WTC11 (cell line): Measurements from ENCODE around the gene MXD3.

Source experiments
- ATF1 ChIP-seq: sonication (generic); formaldehyde crosslinking; IDR thresholded peaks from 2 replicates; pipeline ENCODE4 v1.8.1; 2023; ENCODE audit warnings: mild to moderate bottlenecking, moderate library complexity, missing genetic modification reagents
- FOXJ3 ChIP-seq: sonication (generic); formaldehyde crosslinking; IDR thresholded peaks from 2 replicates; pipeline ENCODE4 v1.9.0; 2021; ENCODE audit warnings: missing genetic modification reagents, mild to moderate bottlenecking, borderline replicate concordance
- NFE2L1 ChIP-seq: sonication (generic); formaldehyde crosslinking; IDR thresholded peaks from 2 replicates; pipeline ENCODE4 v1.8.1; 2023; ENCODE audit warnings: missing genetic modification reagents
- NFYB ChIP-seq: sonication (generic); formaldehyde crosslinking; conservative IDR thresholded peaks from 2 replicates; pipeline ENCODE4 v1.8.0; 2022; ENCODE audit warnings: low read depth, missing genetic modification reagents
- TEAD4 ChIP-seq: sonication (generic); formaldehyde crosslinking; IDR thresholded peaks from 2 replicates; pipeline ENCODE4 v1.8.0; 2022; ENCODE audit warnings: mild to moderate bottlenecking, missing genetic modification reagents
- ZNF121 ChIP-seq: sonication (generic); formaldehyde crosslinking; IDR thresholded peaks from 2 replicates; pipeline ENCODE4 v1.8.0; 2023; ENCODE audit warnings: missing genetic modification reagents
- TF ChIP-seq, protein P1 (sequence below): sonication (generic); formaldehyde crosslinking; IDR thresholded peaks from 2 replicates; pipeline ENCODE4 v1.8.0; 2022; ENCODE audit warnings: mild to moderate bottlenecking, missing genetic modification reagents
- TF ChIP-seq, protein P2 (sequence below): sonication (generic); formaldehyde crosslinking; conservative IDR thresholded peaks from 2 replicates; pipeline ENCODE4 v1.8.1; 2023; ENCODE audit warnings: mild to moderate bottlenecking, low read depth, missing genetic modification reagents, moderate library complexity
- TF ChIP-seq, protein P3 (sequence below): sonication (generic); formaldehyde crosslinking; IDR thresholded peaks from 2 replicates; pipeline ENCODE4 v1.8.0; 2023; ENCODE audit warnings: missing genetic modification reagents, mild to moderate bottlenecking, borderline replicate concordance
- TF ChIP-seq, protein P4 (sequence below): fragments of 200-600 bp; IDR thresholded peaks from 2 replicates; pipeline ENCODE4 v1.8.0; 2022; ENCODE audit warnings: antibody characterized with exemption

DNA sequence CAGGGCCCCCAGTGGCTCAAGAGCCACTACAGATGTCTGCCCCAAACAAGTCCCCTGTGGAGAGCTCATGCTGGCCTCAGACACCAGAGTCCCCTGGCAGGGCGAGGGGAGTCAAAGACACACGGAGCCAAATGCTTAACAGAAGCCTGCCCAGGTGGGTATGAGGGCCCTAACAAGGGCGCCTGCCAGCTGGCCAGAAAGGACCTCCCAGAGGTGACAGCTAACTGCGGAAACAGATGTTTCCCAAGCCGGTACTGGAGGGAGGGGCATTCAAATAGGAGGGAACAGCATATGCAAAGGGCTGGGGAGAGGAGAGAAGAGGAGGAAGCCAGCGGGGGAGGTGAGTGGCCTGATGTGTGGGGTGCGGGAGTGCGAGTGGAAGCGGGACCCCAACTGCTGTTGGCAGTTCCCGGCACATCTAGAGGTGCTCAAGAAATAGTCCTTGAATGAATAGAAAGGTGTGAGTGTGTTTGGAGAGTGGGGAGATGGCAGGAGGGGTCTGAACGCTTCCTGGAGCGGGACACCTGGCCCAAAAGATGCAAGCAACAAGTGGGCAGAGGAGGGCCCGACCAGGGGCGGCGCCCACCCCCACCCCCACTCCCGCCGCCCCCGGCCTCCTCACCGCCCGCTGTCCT is 824 bp downstream of the MXD3 start:
- TF ChIP-seq TEAD4 (CRISPR knock-in tag) (no peak), FOXJ3 (CRISPR knock-in tag) (no peak), ZNF121 (no peak), NFE2L1 (CRISPR knock-in tag) (no peak), ATF1 (CRISPR knock-in tag) (no peak), NFYB (CRISPR knock-in tag) (no peak)
- TF ChIP-seq, protein P1, sequence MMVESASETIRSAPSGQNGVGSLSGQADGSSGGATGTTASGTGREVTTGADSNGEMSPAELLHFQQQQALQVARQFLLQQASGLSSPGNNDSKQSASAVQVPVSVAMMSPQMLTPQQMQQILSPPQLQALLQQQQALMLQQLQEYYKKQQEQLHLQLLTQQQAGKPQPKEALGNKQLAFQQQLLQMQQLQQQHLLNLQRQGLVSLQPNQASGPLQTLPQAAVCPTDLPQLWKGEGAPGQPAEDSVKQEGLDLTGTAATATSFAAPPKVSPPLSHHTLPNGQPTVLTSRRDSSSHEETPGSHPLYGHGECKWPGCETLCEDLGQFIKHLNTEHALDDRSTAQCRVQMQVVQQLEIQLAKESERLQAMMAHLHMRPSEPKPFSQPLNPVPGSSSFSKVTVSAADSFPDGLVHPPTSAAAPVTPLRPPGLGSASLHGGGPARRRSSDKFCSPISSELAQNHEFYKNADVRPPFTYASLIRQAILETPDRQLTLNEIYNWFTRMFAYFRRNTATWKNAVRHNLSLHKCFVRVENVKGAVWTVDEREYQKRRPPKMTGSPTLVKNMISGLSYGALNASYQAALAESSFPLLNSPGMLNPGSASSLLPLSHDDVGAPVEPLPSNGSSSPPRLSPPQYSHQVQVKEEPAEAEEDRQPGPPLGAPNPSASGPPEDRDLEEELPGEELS (CRISPR knock-in tag), result no peak
- TF ChIP-seq, protein P2, sequence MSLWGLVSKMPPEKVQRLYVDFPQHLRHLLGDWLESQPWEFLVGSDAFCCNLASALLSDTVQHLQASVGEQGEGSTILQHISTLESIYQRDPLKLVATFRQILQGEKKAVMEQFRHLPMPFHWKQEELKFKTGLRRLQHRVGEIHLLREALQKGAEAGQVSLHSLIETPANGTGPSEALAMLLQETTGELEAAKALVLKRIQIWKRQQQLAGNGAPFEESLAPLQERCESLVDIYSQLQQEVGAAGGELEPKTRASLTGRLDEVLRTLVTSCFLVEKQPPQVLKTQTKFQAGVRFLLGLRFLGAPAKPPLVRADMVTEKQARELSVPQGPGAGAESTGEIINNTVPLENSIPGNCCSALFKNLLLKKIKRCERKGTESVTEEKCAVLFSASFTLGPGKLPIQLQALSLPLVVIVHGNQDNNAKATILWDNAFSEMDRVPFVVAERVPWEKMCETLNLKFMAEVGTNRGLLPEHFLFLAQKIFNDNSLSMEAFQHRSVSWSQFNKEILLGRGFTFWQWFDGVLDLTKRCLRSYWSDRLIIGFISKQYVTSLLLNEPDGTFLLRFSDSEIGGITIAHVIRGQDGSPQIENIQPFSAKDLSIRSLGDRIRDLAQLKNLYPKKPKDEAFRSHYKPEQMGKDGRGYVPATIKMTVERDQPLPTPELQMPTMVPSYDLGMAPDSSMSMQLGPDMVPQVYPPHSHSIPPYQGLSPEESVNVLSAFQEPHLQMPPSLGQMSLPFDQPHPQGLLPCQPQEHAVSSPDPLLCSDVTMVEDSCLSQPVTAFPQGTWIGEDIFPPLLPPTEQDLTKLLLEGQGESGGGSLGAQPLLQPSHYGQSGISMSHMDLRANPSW (CRISPR knock-in tag), result no peak
- TF ChIP-seq, protein P3, sequence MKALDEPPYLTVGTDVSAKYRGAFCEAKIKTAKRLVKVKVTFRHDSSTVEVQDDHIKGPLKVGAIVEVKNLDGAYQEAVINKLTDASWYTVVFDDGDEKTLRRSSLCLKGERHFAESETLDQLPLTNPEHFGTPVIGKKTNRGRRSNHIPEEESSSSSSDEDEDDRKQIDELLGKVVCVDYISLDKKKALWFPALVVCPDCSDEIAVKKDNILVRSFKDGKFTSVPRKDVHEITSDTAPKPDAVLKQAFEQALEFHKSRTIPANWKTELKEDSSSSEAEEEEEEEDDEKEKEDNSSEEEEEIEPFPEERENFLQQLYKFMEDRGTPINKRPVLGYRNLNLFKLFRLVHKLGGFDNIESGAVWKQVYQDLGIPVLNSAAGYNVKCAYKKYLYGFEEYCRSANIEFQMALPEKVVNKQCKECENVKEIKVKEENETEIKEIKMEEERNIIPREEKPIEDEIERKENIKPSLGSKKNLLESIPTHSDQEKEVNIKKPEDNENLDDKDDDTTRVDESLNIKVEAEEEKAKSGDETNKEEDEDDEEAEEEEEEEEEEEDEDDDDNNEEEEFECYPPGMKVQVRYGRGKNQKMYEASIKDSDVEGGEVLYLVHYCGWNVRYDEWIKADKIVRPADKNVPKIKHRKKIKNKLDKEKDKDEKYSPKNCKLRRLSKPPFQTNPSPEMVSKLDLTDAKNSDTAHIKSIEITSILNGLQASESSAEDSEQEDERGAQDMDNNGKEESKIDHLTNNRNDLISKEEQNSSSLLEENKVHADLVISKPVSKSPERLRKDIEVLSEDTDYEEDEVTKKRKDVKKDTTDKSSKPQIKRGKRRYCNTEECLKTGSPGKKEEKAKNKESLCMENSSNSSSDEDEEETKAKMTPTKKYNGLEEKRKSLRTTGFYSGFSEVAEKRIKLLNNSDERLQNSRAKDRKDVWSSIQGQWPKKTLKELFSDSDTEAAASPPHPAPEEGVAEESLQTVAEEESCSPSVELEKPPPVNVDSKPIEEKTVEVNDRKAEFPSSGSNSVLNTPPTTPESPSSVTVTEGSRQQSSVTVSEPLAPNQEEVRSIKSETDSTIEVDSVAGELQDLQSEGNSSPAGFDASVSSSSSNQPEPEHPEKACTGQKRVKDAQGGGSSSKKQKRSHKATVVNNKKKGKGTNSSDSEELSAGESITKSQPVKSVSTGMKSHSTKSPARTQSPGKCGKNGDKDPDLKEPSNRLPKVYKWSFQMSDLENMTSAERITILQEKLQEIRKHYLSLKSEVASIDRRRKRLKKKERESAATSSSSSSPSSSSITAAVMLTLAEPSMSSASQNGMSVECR, result no peak
- TF ChIP-seq, protein P4, sequence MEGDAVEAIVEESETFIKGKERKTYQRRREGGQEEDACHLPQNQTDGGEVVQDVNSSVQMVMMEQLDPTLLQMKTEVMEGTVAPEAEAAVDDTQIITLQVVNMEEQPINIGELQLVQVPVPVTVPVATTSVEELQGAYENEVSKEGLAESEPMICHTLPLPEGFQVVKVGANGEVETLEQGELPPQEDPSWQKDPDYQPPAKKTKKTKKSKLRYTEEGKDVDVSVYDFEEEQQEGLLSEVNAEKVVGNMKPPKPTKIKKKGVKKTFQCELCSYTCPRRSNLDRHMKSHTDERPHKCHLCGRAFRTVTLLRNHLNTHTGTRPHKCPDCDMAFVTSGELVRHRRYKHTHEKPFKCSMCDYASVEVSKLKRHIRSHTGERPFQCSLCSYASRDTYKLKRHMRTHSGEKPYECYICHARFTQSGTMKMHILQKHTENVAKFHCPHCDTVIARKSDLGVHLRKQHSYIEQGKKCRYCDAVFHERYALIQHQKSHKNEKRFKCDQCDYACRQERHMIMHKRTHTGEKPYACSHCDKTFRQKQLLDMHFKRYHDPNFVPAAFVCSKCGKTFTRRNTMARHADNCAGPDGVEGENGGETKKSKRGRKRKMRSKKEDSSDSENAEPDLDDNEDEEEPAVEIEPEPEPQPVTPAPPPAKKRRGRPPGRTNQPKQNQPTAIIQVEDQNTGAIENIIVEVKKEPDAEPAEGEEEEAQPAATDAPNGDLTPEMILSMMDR, result no peak
